Activated naive CD4-positive, alpha-beta T cell treated with anti-CD3 and anti-CD28 coated beads, Interleukin-2, amount 50 U/mL, for 72 hours (primary cell): Measurements from ENCODE around the gene ELMO1. TPM values are rescaled to one million over a fixed set of nuclear protein-coding genes. Genes with fewer than 3 reads are reported as not detected.
"Not testable (repeated sequence)": the region's sequence is repeated elsewhere in the genome, so short reads cannot be mapped to it uniquely, and the experiment has no call there.

Experiments
- ATAC-seq, 2 donors: fragments of 150-1000 bp; cut with Tn5 transposase; 2 replicates each; pipeline ENCODE4 v1.10.0; 2021; ENCODE audit warnings: mild to moderate bottlenecking in 2 of 2, moderate library complexity in 2 of 2
- DNase-seq, 2 donors: peaks; one replicate each; pipeline ENCODE4 v3.0.0; 2021 to 2022; ENCODE audit warnings: low spot score in 2 of 2
- H3K27ac Mint-ChIP-seq, 2 donors: one replicate each; pipeline ENCODE4 v1.8.0; 2022; ENCODE audit warnings: mild to moderate bottlenecking in 2 of 2, mixed read lengths in 2 of 2
- H3K36me3 Mint-ChIP-seq, 2 donors: one replicate each; pipeline ENCODE4 v1.8.0; 2022; ENCODE audit warnings: mixed read lengths in 2 of 2
- H3K9me3 Mint-ChIP-seq, 2 donors: one replicate each; pipeline ENCODE4 v1.8.0; 2022; ENCODE audit warnings: mixed read lengths in 2 of 2
- total RNA-seq, 2 donors: library from RNA; stranded (reverse); gene quantifications; one replicate each; pipeline ENCODE4 v1.2.3, GENCODE V29; 2022

ELMO1 gene
- total RNA-seq, 2 donors from 2014 or later, result 137 to 167 TPM

GRCh38 chr7:37144423-37144822 is 304.2 kb downstream of the ELMO1 start:
- Mint-ChIP-seq H3K27ac (peak overlapping the region in 1 of 2 donors; percentile 72), H3K36me3 (peaks cover 37 to 79% of the 10 kb centered on the region in 2 donors), H3K9me3 (peaks cover 15 to 18% of the 10 kb centered on the region in 2 donors)
- ATAC-seq, result no peak
- DNase-seq, result no peak

GRCh38 chr7:37142958-37143357 is 305.7 kb downstream of the ELMO1 start:
- no peak for DNase-seq
- Mint-ChIP-seq H3K36me3 (peaks cover 50 to 84% of the 10 kb centered on the region in 2 donors), H3K9me3 (peaks cover 28% of the 10 kb centered on the region in 2 donors), H3K27ac (no peak overlapping the region)
- no peak for ATAC-seq

DNA sequence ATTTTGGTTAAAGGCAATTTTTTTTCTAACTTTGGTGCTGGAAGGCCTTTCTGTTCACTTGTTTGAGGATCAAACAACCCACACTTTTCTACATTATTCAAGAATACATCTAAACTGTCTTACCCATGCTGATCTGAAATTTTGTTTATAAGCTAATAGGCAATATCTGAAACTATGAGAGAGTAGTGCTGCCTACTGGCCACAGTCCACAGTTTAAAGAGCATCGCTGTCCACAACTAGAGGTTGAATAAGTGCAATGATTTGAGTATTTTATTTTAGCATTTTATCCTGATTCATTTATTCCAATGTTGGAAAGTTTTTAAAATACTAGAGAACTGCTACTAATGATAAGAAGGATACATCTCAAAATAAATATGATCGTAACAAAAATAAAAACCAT is 306.9 kb downstream of the ELMO1 start:
- Mint-ChIP-seq H3K36me3 (peaks cover 48 to 83% of the 10 kb centered on the region in 2 donors), H3K27ac (no peak overlapping the region), H3K9me3 (peaks cover 30 to 31% of the 10 kb centered on the region in 2 donors)
- ATAC-seq (no peak), DNase-seq (no peak)

DNA sequence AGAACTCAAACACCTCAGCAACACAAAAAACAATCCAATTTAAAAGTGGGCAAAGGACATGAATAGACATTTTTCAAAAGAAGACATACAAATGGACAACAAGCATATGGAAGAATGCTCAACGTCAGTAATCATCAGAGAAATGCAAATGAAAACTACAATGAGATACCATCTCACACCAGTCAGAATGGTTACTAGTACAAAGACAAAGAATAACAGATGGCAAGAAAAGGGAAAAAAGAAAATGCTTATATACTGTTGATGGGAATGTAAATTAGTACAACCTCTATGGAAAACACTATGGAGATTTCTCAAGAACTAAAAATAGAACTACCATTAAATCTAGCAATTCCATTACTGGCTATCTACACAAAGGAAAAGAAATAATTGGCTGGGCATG is 314.8 kb downstream of the ELMO1 start:
- peaks cover 10 to 22% of the 10 kb centered on the region in 2 donors for H3K9me3 Mint-ChIP-seq
- not testable (repeated sequence) for H3K27ac Mint-ChIP-seq, ATAC-seq, DNase-seq
- H3K36me3 Mint-ChIP-seq, result peaks cover 47 to 89% of the 10 kb centered on the region in 2 donors

DNA sequence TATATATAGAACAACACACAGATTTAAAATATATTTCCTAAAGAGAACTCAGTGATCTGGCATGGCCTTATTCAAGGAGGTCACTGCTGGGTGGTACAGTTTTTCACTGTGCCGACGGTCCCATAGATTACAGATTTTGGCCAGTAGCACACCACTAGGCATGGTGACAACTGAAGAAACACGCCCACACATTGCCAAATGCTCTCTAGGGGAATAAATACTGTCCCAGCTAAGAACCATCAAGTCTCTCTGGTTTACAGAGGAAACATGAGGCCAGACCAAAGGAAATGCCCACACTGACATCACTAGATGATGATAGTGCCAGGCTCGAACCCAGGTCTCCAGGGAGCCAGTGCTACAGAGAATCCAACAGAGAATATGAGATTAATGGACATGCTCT is 316.8 kb downstream of the ELMO1 start:
- no peak for ATAC-seq

GRCh38 chr7:37129035-37129425 is 319.6 kb downstream of the ELMO1 start:
- no peak for ATAC-seq
- peaks cover 6 to 13% of the 10 kb centered on the region in 2 donors for H3K9me3 Mint-ChIP-seq

More for the DNA sequence above, 316.8 kb downstream of the ELMO1 start:
- Mint-ChIP-seq H3K36me3 (peaks cover 52 to 92% of the 10 kb centered on the region in 2 donors), H3K9me3 (peaks cover 3 to 13% of the 10 kb centered on the region in 2 donors), H3K27ac (no peak overlapping the region)
- DNase-seq, result no peak

DNA sequence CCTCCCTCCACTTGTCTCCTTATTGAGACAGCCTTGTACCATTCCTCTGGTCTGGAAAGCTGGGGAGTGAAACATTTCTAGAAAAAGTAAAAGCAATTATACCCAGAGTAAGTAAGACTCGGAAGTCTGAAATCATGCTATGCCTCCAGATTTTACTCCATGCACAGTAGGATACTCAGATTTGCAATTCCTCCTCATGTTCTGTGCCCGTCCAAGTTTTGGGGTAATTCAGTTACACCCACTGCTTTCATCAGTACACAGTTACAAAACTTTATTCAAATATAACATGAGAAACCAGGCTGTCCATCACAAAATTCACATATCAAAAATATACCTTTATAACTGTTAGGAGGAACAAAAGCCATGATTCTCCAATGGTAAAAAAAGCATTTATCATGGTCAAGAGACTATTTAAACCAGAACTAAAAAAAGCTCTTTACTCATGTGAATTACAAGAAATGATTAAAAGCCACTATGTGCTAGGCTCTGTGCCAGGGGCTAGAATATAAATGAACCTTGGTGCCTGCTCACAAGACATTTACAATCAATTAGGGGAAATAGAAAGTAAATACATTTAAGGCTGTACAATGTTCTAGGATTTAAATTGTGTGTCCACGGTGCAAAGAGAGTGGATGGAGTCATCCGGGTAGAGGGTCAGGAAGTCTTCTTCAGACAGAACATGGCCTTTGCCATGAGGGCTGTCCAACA is 320.2 kb downstream of the ELMO1 start:
- Mint-ChIP-seq H3K27ac (peak overlapping the region; percentile 2 to 85), H3K9me3 (peaks cover 6 to 13% of the 10 kb centered on the region in 2 donors), H3K36me3 (peaks cover 48 to 84% of the 10 kb centered on the region in 2 donors)
- DNase-seq (no peak), ATAC-seq (no peak)

More at GRCh38 chr7:37129035-37129425, 319.6 kb downstream of the ELMO1 start:
- DNase-seq, result no peak
- Mint-ChIP-seq H3K36me3 (peaks cover 53 to 84% of the 10 kb centered on the region in 2 donors), H3K27ac (peak overlapping the region in 1 of 2 donors; percentile 2)

DNA sequence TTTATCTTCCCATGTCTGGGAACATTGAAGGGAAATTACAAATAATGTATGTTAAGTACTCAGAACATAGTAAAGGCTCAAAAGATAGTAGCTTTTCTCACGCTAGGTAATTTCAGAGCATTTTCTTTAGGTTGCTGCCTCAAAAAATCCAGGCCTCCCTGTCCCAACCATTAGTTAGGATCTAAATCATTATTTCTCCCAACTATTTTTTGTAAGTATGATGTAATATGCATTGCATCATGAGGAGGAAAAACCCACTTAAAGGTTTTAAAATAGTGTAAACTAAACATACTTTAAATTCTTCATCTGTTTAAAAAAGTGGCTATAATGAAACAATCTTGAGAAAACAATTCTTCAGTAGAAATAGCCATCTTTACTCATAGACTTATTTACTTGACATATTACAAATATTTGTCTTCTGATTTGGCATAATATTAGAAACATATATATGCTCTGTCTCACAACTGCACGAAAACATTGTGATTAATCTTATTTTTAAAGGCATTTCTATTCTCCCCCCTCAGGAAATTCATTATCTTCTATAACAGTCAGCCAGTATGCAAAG is 329.3 kb downstream of the ELMO1 start:
- no peak for ATAC-seq
- Mint-ChIP-seq H3K36me3 (peaks cover 0 to 42% of the 10 kb centered on the region in 2 donors), H3K27ac (no peak overlapping the region)

DNA sequence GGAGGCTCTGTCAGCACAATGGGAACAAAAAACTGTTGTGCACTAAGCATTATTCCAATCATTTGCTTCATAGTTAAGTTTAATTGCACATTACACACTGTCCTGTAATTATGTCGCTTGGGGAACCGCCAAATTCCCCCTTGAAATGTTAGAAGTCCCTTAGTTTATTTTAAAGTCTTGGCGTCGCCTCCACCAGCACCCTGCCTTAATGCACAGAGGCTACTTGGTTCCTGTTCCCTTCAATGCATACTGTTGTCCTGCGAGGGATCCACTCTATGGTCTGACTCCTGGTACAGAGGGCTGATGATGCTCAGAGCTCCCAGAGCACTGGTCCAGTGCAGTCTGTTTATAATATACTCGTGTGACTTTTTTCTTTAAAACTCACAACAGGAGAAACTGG is 330.7 kb downstream of the ELMO1 start:
- no peak for DNase-seq
- peaks cover 3 to 11% of the 10 kb centered on the region in 2 donors for H3K9me3 Mint-ChIP-seq
- no peak overlapping the region for H3K27ac Mint-ChIP-seq
- H3K36me3 Mint-ChIP-seq, result peaks cover 12 to 42% of the 10 kb centered on the region in 2 donors
- no peak for ATAC-seq

More for the DNA sequence above, 329.3 kb downstream of the ELMO1 start:
- peaks cover 0 to 6% of the 10 kb centered on the region in 2 donors for H3K9me3 Mint-ChIP-seq
- DNase-seq, result no peak

- Mint-ChIP-seq H3K27ac (no peak overlapping the region), H3K36me3 (peaks cover 14 to 42% of the 10 kb centered on the region in 2 donors), H3K9me3 (peaks cover 3 to 9% of the 10 kb centered on the region in 2 donors)
- ATAC-seq (no peak), DNase-seq (no peak)
Measured at GRCh38 chr7:37117292-37117691, 331.4 kb downstream of the ELMO1 start.

GRCh38 chr7:37116093-37116701 is 332.5 kb downstream of the ELMO1 start:
- ATAC-seq (no peak), DNase-seq (no peak)
- Mint-ChIP-seq H3K9me3 (peaks cover 3 to 9% of the 10 kb centered on the region in 2 donors), H3K27ac (peak overlapping the region; percentile 19 to 39), H3K36me3 (peaks cover 14 to 37% of the 10 kb centered on the region in 2 donors)

DNA sequence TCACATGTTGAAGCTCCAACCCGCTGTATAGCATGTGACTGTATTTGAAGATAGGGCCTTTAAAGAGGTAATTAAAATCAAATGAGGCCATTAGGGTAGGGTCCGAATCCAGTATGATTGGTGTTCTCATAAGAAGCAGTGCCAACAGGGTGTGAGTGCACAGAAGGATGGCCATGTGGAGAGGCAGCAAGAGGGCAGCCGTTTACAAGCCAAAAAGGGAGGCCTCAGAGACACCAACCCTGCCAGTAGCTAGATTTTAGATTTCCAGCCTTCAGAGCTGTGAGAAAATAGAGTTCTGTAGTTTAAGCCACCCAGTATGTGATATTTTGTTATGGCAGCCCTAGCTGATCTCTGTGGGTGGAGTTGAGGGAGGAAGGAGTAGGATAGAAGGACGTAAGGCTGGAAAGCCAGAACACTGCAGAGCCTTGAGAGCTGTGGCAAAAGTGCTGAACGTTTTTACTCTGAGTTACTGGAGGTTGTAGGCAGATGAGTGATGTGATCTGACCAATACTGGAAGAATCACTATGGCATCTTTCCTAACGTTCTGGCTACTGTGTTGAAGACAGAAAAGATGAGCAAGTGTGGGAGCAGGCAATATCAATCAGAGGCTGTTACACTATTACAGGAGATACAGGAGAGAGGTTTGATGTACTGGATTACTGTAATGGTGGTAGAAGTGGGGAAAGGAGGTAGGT is 334.9 kb downstream of the ELMO1 start:
- H3K9me3 Mint-ChIP-seq, result peaks cover 3 to 9% of the 10 kb centered on the region in 2 donors
- no peak for DNase-seq
- peaks cover 19 to 43% of the 10 kb centered on the region in 2 donors for H3K36me3 Mint-ChIP-seq
- ATAC-seq, result peak in 1 of 2 donors; percentile 88
- peak overlapping the region in 1 of 2 donors; percentile 24 for H3K27ac Mint-ChIP-seq

- peaks cover 3 to 9% of the 10 kb centered on the region in 2 donors for H3K9me3 Mint-ChIP-seq
- H3K27ac Mint-ChIP-seq, result peak overlapping the region in 1 of 2 donors; percentile 0
- no peak for ATAC-seq
Measured at GRCh38 chr7:37112876-37113275, 335.8 kb downstream of the ELMO1 start.

DNA sequence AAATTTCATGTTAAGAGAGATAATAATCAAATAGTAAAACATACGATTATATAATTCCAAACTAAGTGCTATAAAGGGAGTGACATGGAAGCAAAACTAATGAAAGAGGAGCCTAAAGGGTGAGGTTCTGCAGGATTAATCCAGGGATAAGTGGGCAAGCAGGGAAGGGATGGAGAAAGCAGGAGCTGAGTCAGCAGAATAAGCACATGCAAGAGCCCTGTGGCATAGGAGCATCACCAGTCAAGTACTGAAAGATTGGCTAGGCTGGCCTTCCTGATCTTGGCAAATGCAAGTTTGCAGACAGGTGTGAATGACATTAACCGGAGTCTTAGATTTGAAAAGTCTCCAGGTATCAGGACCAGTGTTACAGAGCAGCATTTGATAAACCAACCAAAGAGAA is 336.4 kb downstream of the ELMO1 start:
- ATAC-seq (no peak), DNase-seq (no peak)
- peak overlapping the region in 1 of 2 donors; percentile 51 for H3K27ac Mint-ChIP-seq
- H3K9me3 Mint-ChIP-seq, result peaks cover 3 to 9% of the 10 kb centered on the region in 2 donors
- H3K36me3 Mint-ChIP-seq, result peaks cover 24 to 59% of the 10 kb centered on the region in 2 donors

More at GRCh38 chr7:37112876-37113275, 335.8 kb downstream of the ELMO1 start:
- peaks cover 19 to 53% of the 10 kb centered on the region in 2 donors for H3K36me3 Mint-ChIP-seq
- no peak for DNase-seq

- peaks cover 3 to 9% of the 10 kb centered on the region in 2 donors for H3K9me3 Mint-ChIP-seq
- H3K27ac Mint-ChIP-seq, result no peak overlapping the region
- ATAC-seq (no peak), DNase-seq (no peak)
- H3K36me3 Mint-ChIP-seq, result peaks cover 26 to 63% of the 10 kb centered on the region in 2 donors
Measured at GRCh38 chr7:37111459-37111858, 337.2 kb downstream of the ELMO1 start.

GRCh38 chr7:37110660-37111424 is 337.8 kb downstream of the ELMO1 start:
- peaks cover 27 to 63% of the 10 kb centered on the region in 2 donors for H3K36me3 Mint-ChIP-seq
- peak overlapping the region in 1 of 2 donors; percentile 51 for H3K27ac Mint-ChIP-seq
- DNase-seq (no peak), ATAC-seq (no peak)
- peaks cover 3 to 9% of the 10 kb centered on the region in 2 donors for H3K9me3 Mint-ChIP-seq
